Measurements from ENCODE around the gene ADAM20. TPM values are rescaled to one million over a fixed set of nuclear protein-coding genes. Genes with fewer than 3 reads are reported as not detected.

The ADAM20 gene
- polyA plus RNA-seq, 3 donors = 0.15 TPM; not detected in 2

GRCh38 chr14:70555890-70556289 is 21.1 kb upstream of the ADAM20 start:
- Histone ChIP-seq H4K20me1 (ENCODE audit: insufficient read depth, low read length) (no peaks in the 10 kb centered on the region), H3K4me2 (replicated peaks; ENCODE audit: extremely low read depth, low read length, poor library complexity, severe bottlenecking) (no peak overlapping the region), H3K27ac (ENCODE audit: low read depth in 1 of 2, low read length in 2 of 2) (no peak overlapping the region), H2AFZ (ENCODE audit: insufficient read depth, low read depth, low read length, poor library complexity, severe bottlenecking) (no peak overlapping the region), H3K36me3 (replicated peaks in 1 of 2; ENCODE audit: control insufficient read depth in 1 of 2, insufficient read depth in 2 of 2, low read length in 2 of 2) (no peaks in the 10 kb centered on the region), H3K27me3 (ENCODE audit: control insufficient read depth in 2 of 2, insufficient read depth in 2 of 2, low read length in 2 of 2) (no peaks in the 10 kb centered on the region), H3K79me2 (ENCODE audit: insufficient read depth, low read length) (no peaks in the 10 kb centered on the region), H3K9ac (ENCODE audit: insufficient read depth, low read length, poor library complexity, severe bottlenecking) (no peak overlapping the region), H3K4me1 (ENCODE audit: control insufficient read depth in 1 of 2, insufficient read depth in 2 of 2, low read length in 2 of 2) (no peaks in the 10 kb centered on the region), H3K9me3 (replicated peaks in 1 of 2; ENCODE audit: control insufficient read depth in 1 of 2, insufficient read depth in 1 of 2, low read length in 2 of 2) (peaks cover 0 to 9% of the 10 kb centered on the region in 2 donors), H3K4me3 (replicated peaks in 1 of 3; ENCODE audit: low read depth in 2 of 3, low read length in 3 of 3) (no peak overlapping the region)
- 65% methylated on average over 19 of the region's 19 CpGs for WGBS (ENCODE audit: insufficient coverage)
- Mint-ChIP-seq H3K27ac (no peak overlapping the region), H3K9me3 (peaks cover 4 to 17% (median 10%) of the 10 kb centered on the region in 7 donors), H3K4me3 (no peak overlapping the region), H3K36me3 (no peaks in the 10 kb centered on the region), H3K4me1 (peaks cover 3% of the 10 kb centered on the region), H3K27me3 (ENCODE audit: low read depth in 3 of 3) (peaks cover 0 to 3% (median 0%) of the 10 kb centered on the region in 3 donors)
- DNase-seq = no peak
- intact Hi-C loops (cut with micrococcal nuclease) = no loop called here
- TF ChIP-seq CTCF (IDR thresholded peaks at IDR 0.05) = no peak

GRCh38 chr14:70538087-70538486 is 3.3 kb upstream of the ADAM20 start:
- no peak overlapping the region for H3K27ac ChIP-seq (ENCODE audit: low read depth in 1 of 2, low read length in 2 of 2)
- no peak for DNase-seq
- peaks cover 9% of the 10 kb centered on the region for H3K4me1 Mint-ChIP-seq
- no peaks in the 10 kb centered on the region for H3K27me3 ChIP-seq (ENCODE audit: control insufficient read depth in 2 of 2, insufficient read depth in 2 of 2, low read length in 2 of 2)
- H3K36me3 ChIP-seq (replicated peaks in 1 of 2; ENCODE audit: control insufficient read depth in 1 of 2, insufficient read depth in 2 of 2, low read length in 2 of 2) = no peaks in the 10 kb centered on the region
- H3K79me2 ChIP-seq (ENCODE audit: insufficient read depth, low read length) = no peaks in the 10 kb centered on the region
- H3K4me2 ChIP-seq (replicated peaks; ENCODE audit: extremely low read depth, low read length, poor library complexity, severe bottlenecking) = no peak overlapping the region
- intact Hi-C loops (cut with micrococcal nuclease) = no loop called here
- no peak overlapping the region for H3K4me3 Mint-ChIP-seq
- TF ChIP-seq CTCF (IDR thresholded peaks at IDR 0.05) = no peak
- no peaks in the 10 kb centered on the region for H4K20me1 ChIP-seq (ENCODE audit: insufficient read depth, low read length)
- no peak overlapping the region for H3K4me3 ChIP-seq (replicated peaks in 1 of 3; ENCODE audit: low read depth in 2 of 3, low read length in 3 of 3)
- no peak overlapping the region for H3K9ac ChIP-seq (ENCODE audit: insufficient read depth, low read length, poor library complexity, severe bottlenecking)
- H3K4me1 ChIP-seq (ENCODE audit: control insufficient read depth in 1 of 2, insufficient read depth in 2 of 2, low read length in 2 of 2) = no peaks in the 10 kb centered on the region
- peaks cover 1 to 2% (median 2%) of the 10 kb centered on the region in 3 donors for H3K27me3 Mint-ChIP-seq (ENCODE audit: low read depth in 3 of 3)
- WGBS (ENCODE audit: insufficient coverage) = 100% methylated on average over 2 of the region's 5 CpGs
- peaks cover 0 to 8% of the 10 kb centered on the region in 2 donors for H3K9me3 ChIP-seq (replicated peaks in 1 of 2; ENCODE audit: control insufficient read depth in 1 of 2, insufficient read depth in 1 of 2, low read length in 2 of 2)
- H2AFZ ChIP-seq (ENCODE audit: insufficient read depth, low read depth, low read length, poor library complexity, severe bottlenecking) = no peak overlapping the region
- no peak overlapping the region for H3K27ac Mint-ChIP-seq
- H3K36me3 Mint-ChIP-seq = peaks cover 0 to 6% of the 10 kb centered on the region in 2 donors
- H3K9me3 Mint-ChIP-seq = peaks cover 8 to 27% (median 23%) of the 10 kb centered on the region in 7 donors

Data from CD14-positive monocyte (primary cell).